ENCODE results near the gene UNC50.

UNC50 gene

DNA sequence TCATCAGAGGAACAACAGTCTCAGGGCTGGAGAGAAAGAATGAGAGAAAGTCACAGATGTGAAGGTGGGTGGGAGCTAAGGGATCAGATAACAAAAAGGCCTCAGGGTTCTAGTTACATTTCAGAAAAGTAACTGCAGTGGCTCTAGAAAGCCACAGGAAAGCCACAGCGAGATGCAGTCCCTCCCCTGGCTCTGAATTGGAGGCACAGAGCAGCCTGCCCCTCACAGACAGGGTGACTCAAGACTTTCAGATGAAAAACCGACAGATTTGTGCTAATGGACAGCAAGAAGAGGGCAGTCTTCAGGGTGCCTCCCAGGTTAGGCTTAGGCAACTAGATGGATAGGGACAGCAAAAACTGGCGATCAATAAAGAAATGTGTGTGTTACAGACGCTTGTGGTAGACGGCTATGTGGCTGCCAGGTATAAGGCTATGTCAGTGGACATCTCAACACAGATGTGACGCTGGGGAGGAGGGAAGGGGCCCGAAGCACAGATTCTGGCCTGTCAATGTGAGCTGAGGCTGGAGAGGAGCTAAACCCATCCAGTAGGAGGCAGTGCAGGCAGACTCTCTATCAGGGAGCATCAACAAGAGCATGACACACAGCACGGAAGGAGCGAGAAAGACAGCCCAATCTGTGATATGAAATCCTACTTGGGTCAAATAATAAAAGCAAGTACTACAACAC, 26.2 kb downstream of the UNC50 start:
- no peaks in the 10 kb centered on the region for H3K4me1 ChIP-seq
- H3K36me3 ChIP-seq: no peaks in the 10 kb centered on the region
- H3K4me3 ChIP-seq (ENCODE audit: low read depth, low read length): no peak overlapping the region
- no peaks in the 10 kb centered on the region for H3K9me3 ChIP-seq
- H3K27me3 ChIP-seq: no peaks in the 10 kb centered on the region
- DNase-seq: no peak
- TF ChIP-seq, protein P1, sequence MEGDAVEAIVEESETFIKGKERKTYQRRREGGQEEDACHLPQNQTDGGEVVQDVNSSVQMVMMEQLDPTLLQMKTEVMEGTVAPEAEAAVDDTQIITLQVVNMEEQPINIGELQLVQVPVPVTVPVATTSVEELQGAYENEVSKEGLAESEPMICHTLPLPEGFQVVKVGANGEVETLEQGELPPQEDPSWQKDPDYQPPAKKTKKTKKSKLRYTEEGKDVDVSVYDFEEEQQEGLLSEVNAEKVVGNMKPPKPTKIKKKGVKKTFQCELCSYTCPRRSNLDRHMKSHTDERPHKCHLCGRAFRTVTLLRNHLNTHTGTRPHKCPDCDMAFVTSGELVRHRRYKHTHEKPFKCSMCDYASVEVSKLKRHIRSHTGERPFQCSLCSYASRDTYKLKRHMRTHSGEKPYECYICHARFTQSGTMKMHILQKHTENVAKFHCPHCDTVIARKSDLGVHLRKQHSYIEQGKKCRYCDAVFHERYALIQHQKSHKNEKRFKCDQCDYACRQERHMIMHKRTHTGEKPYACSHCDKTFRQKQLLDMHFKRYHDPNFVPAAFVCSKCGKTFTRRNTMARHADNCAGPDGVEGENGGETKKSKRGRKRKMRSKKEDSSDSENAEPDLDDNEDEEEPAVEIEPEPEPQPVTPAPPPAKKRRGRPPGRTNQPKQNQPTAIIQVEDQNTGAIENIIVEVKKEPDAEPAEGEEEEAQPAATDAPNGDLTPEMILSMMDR (IDR thresholded peaks at IDR 0.05; ENCODE audit: low read depth, low read length): peak; percentile 37; the same call in 1 of the 2 replicates

GRCh38 chr2:98637401-98638147, 29.2 kb downstream of the UNC50 start:
- H3K9me3 ChIP-seq: no peaks in the 10 kb centered on the region
- no peaks in the 10 kb centered on the region for H3K36me3 ChIP-seq
- DNase-seq: no peak
- H3K4me1 ChIP-seq: no peaks in the 10 kb centered on the region
- TF ChIP-seq, protein P1 (IDR thresholded peaks at IDR 0.05; ENCODE audit: low read depth, low read length): no peak
- H3K27me3 ChIP-seq: no peaks in the 10 kb centered on the region
- no peak overlapping the region for H3K4me3 ChIP-seq (ENCODE audit: low read depth, low read length)

DNA sequence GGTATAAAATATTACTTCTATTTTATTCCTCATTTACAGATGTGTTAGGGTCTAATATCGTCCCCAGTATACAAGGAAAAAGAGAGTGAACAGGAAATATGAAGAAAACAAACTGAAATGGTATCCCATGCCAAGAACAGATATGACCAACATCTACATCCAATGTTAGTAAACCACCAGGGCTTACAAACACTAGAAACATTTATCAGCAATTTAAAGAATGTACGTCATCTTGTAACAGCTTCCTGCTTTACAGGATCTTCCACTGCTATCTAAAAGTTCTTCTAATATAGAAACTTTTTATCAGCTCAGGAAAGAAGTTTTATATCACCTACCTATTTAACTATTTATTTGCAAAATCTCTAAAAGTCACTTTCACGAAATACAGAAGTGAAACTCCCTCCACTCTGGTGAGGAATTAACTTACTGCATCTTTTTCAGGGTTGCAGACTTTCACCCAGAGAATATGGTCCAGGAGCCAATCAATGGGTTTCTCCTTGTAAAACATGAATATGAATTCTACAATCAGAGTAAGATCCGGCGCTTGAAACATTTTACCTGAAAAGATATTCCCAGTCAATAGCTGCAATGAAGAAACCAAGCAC, 35.2 kb downstream of the UNC50 start:
- no peaks in the 10 kb centered on the region for H3K36me3 ChIP-seq
- H3K4me1 ChIP-seq: no peaks in the 10 kb centered on the region
- no peak overlapping the region for H3K4me3 ChIP-seq (ENCODE audit: low read depth, low read length)
- H3K9me3 ChIP-seq: no peaks in the 10 kb centered on the region
- DNase-seq: no peak
- no peaks in the 10 kb centered on the region for H3K27me3 ChIP-seq
- TF ChIP-seq, protein P1 (IDR thresholded peaks at IDR 0.05; ENCODE audit: low read depth, low read length): no peak

DNA sequence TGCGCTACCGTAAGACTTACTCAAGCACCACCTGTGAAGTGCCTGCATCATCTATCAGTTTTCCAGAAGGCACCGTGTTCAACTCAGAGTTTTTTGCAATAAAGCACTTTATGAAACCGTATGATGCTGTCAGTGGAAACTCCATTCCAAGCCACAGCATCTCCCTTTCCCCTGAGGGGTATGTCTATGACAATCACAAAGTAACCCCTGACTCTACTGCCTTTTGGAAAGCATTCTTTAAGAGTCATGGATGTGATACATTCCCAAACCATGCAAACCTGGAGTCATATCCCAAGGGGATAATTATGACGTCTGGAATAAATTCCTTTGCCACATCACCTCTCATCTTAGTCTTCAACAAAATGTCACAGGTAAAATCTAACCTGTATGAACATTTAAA, 39.2 kb downstream of the UNC50 start:
- no peaks in the 10 kb centered on the region for H3K9me3 ChIP-seq
- no peak overlapping the region for H3K4me3 ChIP-seq (ENCODE audit: low read depth, low read length)
- TF ChIP-seq, protein P1 (IDR thresholded peaks at IDR 0.05; ENCODE audit: low read depth, low read length): no peak
- no peak for DNase-seq
- H3K27me3 ChIP-seq: no peaks in the 10 kb centered on the region
- H3K36me3 ChIP-seq: no peaks in the 10 kb centered on the region
- no peaks in the 10 kb centered on the region for H3K4me1 ChIP-seq

- Histone ChIP-seq H3K4me1 (no peaks in the 10 kb centered on the region), H3K27me3 (no peaks in the 10 kb centered on the region), H3K36me3 (no peaks in the 10 kb centered on the region), H3K9me3 (no peaks in the 10 kb centered on the region), H3K4me3 (ENCODE audit: low read depth, low read length) (no peak overlapping the region)
- no peak for DNase-seq
- TF ChIP-seq, protein P1 (IDR thresholded peaks at IDR 0.05; ENCODE audit: low read depth, low read length): no peak
Measured at GRCh38 chr2:98648451-98648850, 40.1 kb downstream of the UNC50 start.
